ENCODE measurements around the gene PDXK. TPM values are rescaled to one million over a fixed set of nuclear protein-coding genes. Genes with fewer than 3 reads are reported as not detected.

The PDXK gene
- total RNA-seq, 1 donor from 2014 or later = 72.0 TPM

- no peak overlapping the region for H3K4me3 Mint-ChIP-seq (ENCODE audit: unreplicated experiment)
- H3K27ac Mint-ChIP-seq (ENCODE audit: unreplicated experiment) = no peak overlapping the region
- peaks cover 11% of the 10 kb centered on the region for H3K36me3 Mint-ChIP-seq (ENCODE audit: low read depth, unreplicated experiment)
- no peak for TF ChIP-seq CTCF (IDR thresholded peaks at IDR 0.05; ENCODE audit: unreplicated experiment)
- H3K27me3 Mint-ChIP-seq (ENCODE audit: unreplicated experiment) = peaks cover 9% of the 10 kb centered on the region
- peaks cover 9% of the 10 kb centered on the region for H3K4me1 Mint-ChIP-seq (ENCODE audit: unreplicated experiment)
- no peak for DNase-seq (ENCODE audit: low spot score)
- no peaks in the 10 kb centered on the region for H3K9me3 Mint-ChIP-seq (ENCODE audit: unreplicated experiment)
Measured at GRCh38 chr21:43739621-43740435, 20.9 kb downstream of the PDXK start.

DNA sequence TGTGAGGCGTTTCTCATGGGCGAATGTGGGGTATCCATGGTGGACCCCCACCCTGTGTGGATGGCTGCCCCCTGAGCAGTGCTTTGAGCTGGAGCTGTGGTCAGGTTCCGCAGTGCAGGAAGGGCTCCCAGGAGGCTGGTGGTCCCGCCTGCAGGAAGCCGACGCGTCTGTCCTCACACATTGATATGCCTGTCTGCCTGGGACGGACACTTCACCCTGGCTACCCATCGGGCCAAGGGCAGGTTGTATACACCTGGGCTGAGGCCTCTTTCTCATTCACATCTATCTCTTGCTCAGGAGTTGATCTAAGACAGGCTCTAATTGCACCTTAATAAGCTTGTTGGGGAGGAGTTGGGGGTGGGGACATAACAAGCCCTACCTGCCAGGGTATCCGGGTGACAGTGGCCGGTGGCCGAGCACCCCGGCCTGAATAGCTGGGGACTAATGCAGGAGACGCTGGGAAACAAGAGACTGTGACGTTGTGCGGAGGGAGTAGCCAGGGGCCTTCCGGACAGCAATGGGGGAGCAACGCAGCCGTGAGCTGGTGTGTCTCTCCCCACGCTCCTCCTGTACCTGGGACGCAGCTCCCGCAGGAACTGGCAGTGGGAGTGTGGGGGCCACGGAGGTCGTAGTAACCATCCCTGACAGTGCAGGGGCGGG, 21.7 kb downstream of the PDXK start:
- Mint-ChIP-seq H3K27ac (ENCODE audit: unreplicated experiment) (no peak overlapping the region), H3K9me3 (ENCODE audit: unreplicated experiment) (no peaks in the 10 kb centered on the region), H3K4me1 (ENCODE audit: unreplicated experiment) (peaks cover 7% of the 10 kb centered on the region), H3K4me3 (ENCODE audit: unreplicated experiment) (no peak overlapping the region), H3K27me3 (ENCODE audit: unreplicated experiment) (peaks cover 9% of the 10 kb centered on the region), H3K36me3 (ENCODE audit: low read depth, unreplicated experiment) (peaks cover 12% of the 10 kb centered on the region)
- peak; percentile 37 for DNase-seq (ENCODE audit: low spot score)
- TF ChIP-seq CTCF (IDR thresholded peaks at IDR 0.05; ENCODE audit: unreplicated experiment) = no peak

DNA sequence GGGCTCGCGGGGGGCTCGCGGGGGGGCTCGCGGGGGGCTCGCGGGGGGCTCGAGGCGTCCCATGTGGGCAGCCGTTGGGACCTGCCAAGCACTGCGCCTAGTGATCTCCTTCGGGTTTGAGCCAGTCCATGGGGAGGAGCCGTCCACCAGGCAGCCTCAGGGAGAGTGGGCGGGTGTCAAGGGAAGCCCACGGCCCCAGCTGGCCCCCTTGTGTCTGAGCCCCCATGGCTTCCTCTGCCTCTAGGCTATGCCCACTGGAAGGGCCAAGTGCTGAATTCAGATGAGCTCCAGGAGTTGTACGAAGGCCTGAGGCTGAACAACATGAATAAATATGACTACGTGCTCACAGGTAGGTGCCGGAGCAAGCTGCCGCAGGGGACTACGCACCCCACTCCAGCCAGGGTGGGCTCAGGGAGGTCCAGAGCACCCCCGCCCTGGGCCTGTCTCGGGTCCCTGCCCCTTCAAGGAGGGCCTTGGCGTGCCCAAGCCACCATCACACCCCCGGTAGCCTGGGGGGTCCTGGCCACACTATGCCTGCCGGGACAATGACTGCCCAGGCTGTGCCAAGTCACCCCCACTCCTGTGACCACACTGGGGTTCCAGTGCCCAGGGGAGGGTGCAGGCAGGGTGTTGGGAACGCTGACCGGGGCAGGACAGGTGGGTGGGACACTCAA, 22.6 kb downstream of the PDXK start:
- Mint-ChIP-seq H3K27ac (ENCODE audit: unreplicated experiment) (no peak overlapping the region), H3K4me3 (ENCODE audit: unreplicated experiment) (no peak overlapping the region), H3K4me1 (ENCODE audit: unreplicated experiment) (peaks cover 7% of the 10 kb centered on the region), H3K27me3 (ENCODE audit: unreplicated experiment) (peaks cover 7% of the 10 kb centered on the region), H3K9me3 (ENCODE audit: unreplicated experiment) (no peaks in the 10 kb centered on the region), H3K36me3 (ENCODE audit: low read depth, unreplicated experiment) (peaks cover 12% of the 10 kb centered on the region)
- DNase-seq (ENCODE audit: low spot score) = no peak
- no peak for TF ChIP-seq CTCF (IDR thresholded peaks at IDR 0.05; ENCODE audit: unreplicated experiment)

DNA sequence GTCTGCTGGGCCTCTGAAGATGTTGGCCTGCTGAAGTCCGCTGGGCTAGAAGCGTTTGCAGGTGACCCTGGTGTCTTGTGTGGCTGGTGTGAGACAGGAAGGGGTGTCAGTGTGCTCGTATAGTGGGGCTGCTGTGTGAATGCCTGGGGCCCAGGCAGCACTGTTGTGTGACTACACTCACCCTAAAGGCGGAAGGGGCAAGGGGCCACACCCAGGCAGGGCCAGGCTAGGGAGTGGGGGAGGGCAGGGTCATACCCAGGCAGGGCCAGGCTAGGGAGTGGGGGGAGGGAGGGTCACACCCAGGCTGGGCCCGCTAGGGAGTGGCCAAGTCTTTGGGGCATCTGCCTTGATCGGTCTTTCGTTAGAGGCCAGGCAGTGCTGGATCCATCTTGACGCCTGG, 25.0 kb downstream of the PDXK start:
- no peak for TF ChIP-seq CTCF (IDR thresholded peaks at IDR 0.05; ENCODE audit: unreplicated experiment)
- Mint-ChIP-seq H3K9me3 (ENCODE audit: unreplicated experiment) (no peaks in the 10 kb centered on the region), H3K36me3 (ENCODE audit: low read depth, unreplicated experiment) (peaks cover 12% of the 10 kb centered on the region), H3K4me3 (ENCODE audit: unreplicated experiment) (no peak overlapping the region), H3K4me1 (ENCODE audit: unreplicated experiment) (peaks cover 7% of the 10 kb centered on the region), H3K27me3 (ENCODE audit: unreplicated experiment) (peaks cover 7% of the 10 kb centered on the region), H3K27ac (ENCODE audit: unreplicated experiment) (no peak overlapping the region)
- DNase-seq (ENCODE audit: low spot score) = no peak

Data from endothelial cell (in vitro differentiated cells).